HG03378 (cell line): ENCODE measurements around the gene ZNF197.
A peak's percentile ranks its signal among the peaks of the same experiment; 100 is the strongest.
"Not testable (repeated sequence)": the region's sequence is repeated elsewhere in the genome, so short reads cannot be mapped to it uniquely, and the experiment has no call there.

Source experiments
- ATAC-seq: cut with Tn5 transposase; IDR thresholded peaks from one replicate; pipeline ENCODE4 v1.9.1; 2021; ENCODE audit warnings: mild to moderate bottlenecking, moderate library complexity; ENCODE audit not compliant: unreplicated experiment

Gene ZNF197

GRCh38 chr3:44659434-44659833 lies 34.6 kb downstream of the ZNF197 start:
- no peak for ATAC-seq

- ATAC-seq, result no peak
Measured at GRCh38 chr3:44661189-44661588, 36.4 kb downstream of the ZNF197 start.

- ATAC-seq, result no peak
Measured at GRCh38 chr3:44665173-44665572, 40.3 kb downstream of the ZNF197 start.

- no peak for ATAC-seq
Measured at GRCh38 chr3:44666346-44666745, 41.5 kb downstream of the ZNF197 start.

- no peak for ATAC-seq
Measured at GRCh38 chr3:44669760-44670159, 44.9 kb downstream of the ZNF197 start.

- ATAC-seq, result not testable (repeated sequence)
Measured at GRCh38 chr3:44673466-44673865, 48.6 kb downstream of the ZNF197 start.

GRCh38 chr3:44674211-44674610 lies 49.4 kb downstream of the ZNF197 start:
- no peak for ATAC-seq

- ATAC-seq, result no peak
Measured at GRCh38 chr3:44678480-44679116, 53.8 kb downstream of the ZNF197 start.

GRCh38 chr3:44680921-44681455 lies 56.2 kb downstream of the ZNF197 start:
- ATAC-seq, result no peak

GRCh38 chr3:44682182-44682896 lies 57.5 kb downstream of the ZNF197 start:
- ATAC-seq, result no peak

GRCh38 chr3:44685128-44685800 lies 60.4 kb downstream of the ZNF197 start:
- ATAC-seq, result peak; percentile 72

- ATAC-seq, result no peak
Measured at GRCh38 chr3:44687898-44688297, 63.1 kb downstream of the ZNF197 start.
